Tibial artery (tissue), 4 donors: ENCODE results near the gene COPB1.
"Not testable (repeated sequence)": the region's sequence is repeated elsewhere in the genome, so short reads cannot be mapped to it uniquely, and the experiment has no call there.

Source experiments
- DNase-seq, 2 donors: peaks; one replicate each; pipeline ENCODE4 v3.0.0-alpha.2; 2019
- H3K27ac ChIP-seq, 2 donors: fragments of 200-600 bp; sonication (generic) in 1 of 2; 1 replicate in 1 of 2; 2 replicates in 1 of 2; pipeline ENCODE4 v1.5.1; 2018 to 2019; ENCODE audit warnings: mild to moderate bottlenecking in 1 of 2
- H3K27me3 ChIP-seq, 2 donors: fragments of 200-600 bp; sonication (generic) in 1 of 2; one replicate each; pipeline versions ENCODE4 v1.5.1 to v1.6.0; 2016 to 2019
- H3K36me3 ChIP-seq, 3 donors: fragments of 200-600 bp; sonication (generic) in 2 of 3; one replicate each; pipeline ENCODE4 v1.5.1; 2016 to 2019; ENCODE audit warnings: mild to moderate bottlenecking in 2 of 3
- H3K4me1 ChIP-seq, 4 donors: fragments of 200-600 bp; sonication (generic) in 2 of 4; 1 replicate in 3 of 4; 2 replicates in 1 of 4; pipeline ENCODE4 v1.5.1; 2016 to 2019
- H3K4me3 ChIP-seq, 2 donors: fragments of 200-600 bp; sonication (generic) in 1 of 2; 1 replicate in 1 of 2; 2 replicates in 1 of 2; pipeline ENCODE4 v1.5.1; 2018 to 2019; ENCODE audit warnings: mild to moderate bottlenecking in 2 of 2
- H3K9me3 ChIP-seq, 3 donors: fragments of 200-600 bp; sonication (generic) in 1 of 3; one replicate each; pipeline ENCODE4 v1.5.1; 2016 to 2019
- intact Hi-C: fragments of 100-400 bp; cut with DNase I; formaldehyde crosslinking; loops from one replicate; pipeline ENCODE4 v1.15.0; 2023; ENCODE audit warnings: low total_unique reads
- TF ChIP-seq, protein P1 (sequence below), 2 experiments: fragments of 200-600 bp in 1 of 2; fragments of 450-650 bp in 1 of 2; IDR thresholded peaks; one replicate each; pipeline ENCODE4 v1.5.1; 2017 to 2019; ENCODE audit warnings: antibody characterized with exemption in 2 of 2, mild to moderate bottlenecking in 1 of 2, moderate library complexity in 1 of 2

Gene COPB1

DNA sequence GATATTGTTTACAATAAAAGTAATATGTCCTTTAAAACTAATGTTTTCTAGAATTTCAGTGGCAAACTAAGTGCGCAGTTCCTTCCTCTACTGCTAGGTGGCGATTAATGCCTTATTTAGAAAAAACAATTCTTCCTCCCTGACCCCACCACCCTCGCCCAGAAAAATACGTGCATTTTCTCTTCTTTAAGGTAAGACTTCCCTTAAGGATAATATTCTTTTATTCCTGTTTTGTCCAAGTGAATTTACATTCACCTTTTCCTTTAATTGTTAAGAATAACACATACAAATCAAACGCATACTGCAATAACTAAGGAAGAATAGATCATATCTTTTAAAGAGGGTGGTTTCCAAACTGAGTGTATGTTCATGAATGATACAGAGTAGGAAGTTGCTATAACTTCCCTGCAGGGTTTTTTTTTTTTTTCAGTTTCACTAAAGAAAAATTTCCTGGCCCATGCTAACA lies 37.6 kb upstream of the COPB1 start:
- H3K27ac ChIP-seq, result no peak overlapping the region
- intact Hi-C loops, result no loop called here
- no peaks in the 10 kb centered on the region for H3K27me3 ChIP-seq
- H3K36me3 ChIP-seq, result no peaks in the 10 kb centered on the region
- peak in 1 of 2 donors; percentile 25 for DNase-seq
- H3K4me3 ChIP-seq, result no peak overlapping the region
- H3K4me1 ChIP-seq, result peaks cover 0 to 5% (median 0%) of the 10 kb centered on the region in 4 donors
- H3K9me3 ChIP-seq, result no peaks in the 10 kb centered on the region
- TF ChIP-seq, protein P1, sequence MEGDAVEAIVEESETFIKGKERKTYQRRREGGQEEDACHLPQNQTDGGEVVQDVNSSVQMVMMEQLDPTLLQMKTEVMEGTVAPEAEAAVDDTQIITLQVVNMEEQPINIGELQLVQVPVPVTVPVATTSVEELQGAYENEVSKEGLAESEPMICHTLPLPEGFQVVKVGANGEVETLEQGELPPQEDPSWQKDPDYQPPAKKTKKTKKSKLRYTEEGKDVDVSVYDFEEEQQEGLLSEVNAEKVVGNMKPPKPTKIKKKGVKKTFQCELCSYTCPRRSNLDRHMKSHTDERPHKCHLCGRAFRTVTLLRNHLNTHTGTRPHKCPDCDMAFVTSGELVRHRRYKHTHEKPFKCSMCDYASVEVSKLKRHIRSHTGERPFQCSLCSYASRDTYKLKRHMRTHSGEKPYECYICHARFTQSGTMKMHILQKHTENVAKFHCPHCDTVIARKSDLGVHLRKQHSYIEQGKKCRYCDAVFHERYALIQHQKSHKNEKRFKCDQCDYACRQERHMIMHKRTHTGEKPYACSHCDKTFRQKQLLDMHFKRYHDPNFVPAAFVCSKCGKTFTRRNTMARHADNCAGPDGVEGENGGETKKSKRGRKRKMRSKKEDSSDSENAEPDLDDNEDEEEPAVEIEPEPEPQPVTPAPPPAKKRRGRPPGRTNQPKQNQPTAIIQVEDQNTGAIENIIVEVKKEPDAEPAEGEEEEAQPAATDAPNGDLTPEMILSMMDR (IDR thresholded peaks at IDR 0.05), result peak; percentile 56 to 74

- DNase-seq, intact Hi-C loops, H3K27ac ChIP-seq, H3K9me3 ChIP-seq, H3K36me3 ChIP-seq, H3K27me3 ChIP-seq, H3K4me1 ChIP-seq, H3K4me3 ChIP-seq: not testable (repeated sequence)
Observed at GRCh38 chr11:14535166-14535565, 35.6 kb upstream of the COPB1 start.

GRCh38 chr11:14529951-14530350 lies 30.3 kb upstream of the COPB1 start:
- Histone ChIP-seq H3K27ac (no peak overlapping the region), H3K4me3 (no peak overlapping the region), H3K36me3 (no peaks in the 10 kb centered on the region), H3K9me3 (no peaks in the 10 kb centered on the region), H3K27me3 (no peaks in the 10 kb centered on the region), H3K4me1 (no peaks in the 10 kb centered on the region)
- no peak for DNase-seq
- TF ChIP-seq, protein P1 (IDR thresholded peaks at IDR 0.05), result no peak
- intact Hi-C loops, result no loop called here

- no peaks in the 10 kb centered on the region for H3K4me1 ChIP-seq
- no peaks in the 10 kb centered on the region for H3K27me3 ChIP-seq
- no peaks in the 10 kb centered on the region for H3K9me3 ChIP-seq
- TF ChIP-seq, protein P1 (IDR thresholded peaks at IDR 0.05), result no peak
- DNase-seq, result no peak
- intact Hi-C loops, result no loop called here
- no peaks in the 10 kb centered on the region for H3K36me3 ChIP-seq
- no peak overlapping the region for H3K27ac ChIP-seq
- H3K4me3 ChIP-seq, result no peak overlapping the region
Observed at GRCh38 chr11:14529321-14529720, 29.7 kb upstream of the COPB1 start.

GRCh38 chr11:14522801-14523200 lies 23.2 kb upstream of the COPB1 start:
- intact Hi-C loops, result loop anchor here (5.0 kb wide), 1 partner anchor 374 kb away; no protein-coding TSS in a partner anchor
- no peak for DNase-seq
- TF ChIP-seq, protein P1 (IDR thresholded peaks at IDR 0.05), result no peak

GRCh38 chr11:14522245-14522644 lies 22.6 kb upstream of the COPB1 start:
- Histone ChIP-seq H3K36me3 (peaks cover 0 to 8% (median 5%) of the 10 kb centered on the region in 3 donors), H3K4me1 (peaks cover 0 to 20% (median 13%) of the 10 kb centered on the region in 4 donors), H3K4me3 (no peak overlapping the region), H3K9me3 (no peaks in the 10 kb centered on the region), H3K27me3 (no peaks in the 10 kb centered on the region), H3K27ac (no peak overlapping the region)
- intact Hi-C loops, result loop anchor here (5.0 kb wide), 1 partner anchor 375 kb away; no protein-coding TSS in a partner anchor
- no peak for DNase-seq
- TF ChIP-seq, protein P1 (IDR thresholded peaks at IDR 0.05), result no peak

More at GRCh38 chr11:14522801-14523200, 23.2 kb upstream of the COPB1 start:
- no peak overlapping the region for H3K27ac ChIP-seq
- no peaks in the 10 kb centered on the region for H3K27me3 ChIP-seq
- H3K4me1 ChIP-seq, result peaks cover 0 to 20% (median 13%) of the 10 kb centered on the region in 4 donors
- peaks cover 0 to 2% (median 0%) of the 10 kb centered on the region in 3 donors for H3K36me3 ChIP-seq
- no peak overlapping the region for H3K4me3 ChIP-seq
- H3K9me3 ChIP-seq, result no peaks in the 10 kb centered on the region
